Measurements from ENCODE around the gene ADCY1.
"Not testable (repeated sequence)": the region's sequence is repeated elsewhere in the genome, so short reads cannot be mapped to it uniquely, and the experiment has no call there.

The ADCY1 gene

GRCh38 chr7:45717537-45718235 lies 143.5 kb downstream of the ADCY1 start:
- DNase-seq (ENCODE audit: low read depth), result no peak
- no peak overlapping the region for H3K4me3 ChIP-seq (ENCODE audit: low read length)
- TF ChIP-seq CTCF (IDR thresholded peaks at IDR 0.05; ENCODE audit: insufficient read depth, low read depth, low read length, missing control alignments), result no peak

- no peak overlapping the region for H3K4me3 ChIP-seq (ENCODE audit: low read length)
- DNase-seq (ENCODE audit: low read depth), result no peak
- TF ChIP-seq CTCF (IDR thresholded peaks at IDR 0.05; ENCODE audit: insufficient read depth, low read depth, low read length, missing control alignments), result no peak
Measured at GRCh38 chr7:45718464-45719330, 144.5 kb downstream of the ADCY1 start.

- no peak overlapping the region for H3K4me3 ChIP-seq (ENCODE audit: low read length)
- TF ChIP-seq CTCF (IDR thresholded peaks at IDR 0.05; ENCODE audit: insufficient read depth, low read depth, low read length, missing control alignments), result no peak
- no peak for DNase-seq (ENCODE audit: low read depth)
Measured at GRCh38 chr7:45720989-45721388, 146.8 kb downstream of the ADCY1 start.

- no peak for DNase-seq (ENCODE audit: low read depth)
- no peak for TF ChIP-seq CTCF (IDR thresholded peaks at IDR 0.05; ENCODE audit: insufficient read depth, low read depth, low read length, missing control alignments)
- H3K4me3 ChIP-seq (ENCODE audit: low read length), result no peak overlapping the region
Measured at GRCh38 chr7:45721686-45722598, 147.8 kb downstream of the ADCY1 start.

- DNase-seq (ENCODE audit: low read depth), result not testable (repeated sequence)
Measured at GRCh38 chr7:45725231-45725630, 151.1 kb downstream of the ADCY1 start.

GRCh38 chr7:45726883-45727282 lies 152.7 kb downstream of the ADCY1 start:
- no peak overlapping the region for H3K4me3 ChIP-seq (ENCODE audit: low read length)
- DNase-seq (ENCODE audit: low read depth), result no peak
- no peak for TF ChIP-seq CTCF (IDR thresholded peaks at IDR 0.05; ENCODE audit: insufficient read depth, low read depth, low read length, missing control alignments)

More at GRCh38 chr7:45725231-45725630, 151.1 kb downstream of the ADCY1 start:
- H3K4me3 ChIP-seq (ENCODE audit: low read length), result not testable (repeated sequence)

GRCh38 chr7:45731692-45732443 lies 157.7 kb downstream of the ADCY1 start:
- DNase-seq (ENCODE audit: low read depth), result peak; percentile 40
- H3K4me3 ChIP-seq (ENCODE audit: low read length), result not testable (repeated sequence)

- not testable (repeated sequence) for DNase-seq (ENCODE audit: low read depth); H3K4me3 ChIP-seq (ENCODE audit: low read length)
Measured at GRCh38 chr7:45738920-45739319, 164.8 kb downstream of the ADCY1 start.

GRCh38 chr7:45740573-45740972 lies 166.4 kb downstream of the ADCY1 start:
- not testable (repeated sequence) for H3K4me3 ChIP-seq (ENCODE audit: low read length); DNase-seq (ENCODE audit: low read depth)

- not testable (repeated sequence) for DNase-seq (ENCODE audit: low read depth); H3K4me3 ChIP-seq (ENCODE audit: low read length)
Measured at GRCh38 chr7:45748976-45749375, 174.8 kb downstream of the ADCY1 start.

- DNase-seq (ENCODE audit: low read depth), result peak; percentile 60
- not testable (repeated sequence) for H3K4me3 ChIP-seq (ENCODE audit: low read length)
Measured at GRCh38 chr7:45751352-45751751, 177.2 kb downstream of the ADCY1 start.

Data from epithelial cell of esophagus (primary cell).